ENCODE measurements around the gene GRIP2.
A peak's percentile ranks its signal among the peaks of the same experiment; 100 is the strongest.

GRIP2 gene

GRCh38 chr3:14513566-14514322 is 26.4 kb downstream of the GRIP2 start:
- Histone ChIP-seq H3K4me1 (no peaks in the 10 kb centered on the region), H3K27me3 (no peaks in the 10 kb centered on the region), H3K4me3 (ENCODE audit: low read depth, low read length) (no peak overlapping the region), H3K9me3 (no peaks in the 10 kb centered on the region), H3K36me3 (no peaks in the 10 kb centered on the region)
- TF ChIP-seq CTCF (IDR thresholded peaks at IDR 0.05; ENCODE audit: low read depth, low read length): no peak
- no peak for DNase-seq

- Histone ChIP-seq H3K4me1 (no peaks in the 10 kb centered on the region), H3K36me3 (no peaks in the 10 kb centered on the region), H3K27me3 (no peaks in the 10 kb centered on the region), H3K9me3 (no peaks in the 10 kb centered on the region), H3K4me3 (ENCODE audit: low read depth, low read length) (no peak overlapping the region)
- no peak for DNase-seq
- TF ChIP-seq CTCF (IDR thresholded peaks at IDR 0.05; ENCODE audit: low read depth, low read length): no peak
Observed at GRCh38 chr3:14512942-14513327, 27.2 kb downstream of the GRIP2 start.

GRCh38 chr3:14512281-14512941 is 27.7 kb downstream of the GRIP2 start:
- no peak overlapping the region for H3K4me3 ChIP-seq (ENCODE audit: low read depth, low read length)
- no peak for TF ChIP-seq CTCF (IDR thresholded peaks at IDR 0.05; ENCODE audit: low read depth, low read length)
- no peak for DNase-seq
- no peaks in the 10 kb centered on the region for H3K4me1 ChIP-seq
- no peaks in the 10 kb centered on the region for H3K36me3 ChIP-seq
- no peaks in the 10 kb centered on the region for H3K9me3 ChIP-seq
- no peaks in the 10 kb centered on the region for H3K27me3 ChIP-seq

DNA sequence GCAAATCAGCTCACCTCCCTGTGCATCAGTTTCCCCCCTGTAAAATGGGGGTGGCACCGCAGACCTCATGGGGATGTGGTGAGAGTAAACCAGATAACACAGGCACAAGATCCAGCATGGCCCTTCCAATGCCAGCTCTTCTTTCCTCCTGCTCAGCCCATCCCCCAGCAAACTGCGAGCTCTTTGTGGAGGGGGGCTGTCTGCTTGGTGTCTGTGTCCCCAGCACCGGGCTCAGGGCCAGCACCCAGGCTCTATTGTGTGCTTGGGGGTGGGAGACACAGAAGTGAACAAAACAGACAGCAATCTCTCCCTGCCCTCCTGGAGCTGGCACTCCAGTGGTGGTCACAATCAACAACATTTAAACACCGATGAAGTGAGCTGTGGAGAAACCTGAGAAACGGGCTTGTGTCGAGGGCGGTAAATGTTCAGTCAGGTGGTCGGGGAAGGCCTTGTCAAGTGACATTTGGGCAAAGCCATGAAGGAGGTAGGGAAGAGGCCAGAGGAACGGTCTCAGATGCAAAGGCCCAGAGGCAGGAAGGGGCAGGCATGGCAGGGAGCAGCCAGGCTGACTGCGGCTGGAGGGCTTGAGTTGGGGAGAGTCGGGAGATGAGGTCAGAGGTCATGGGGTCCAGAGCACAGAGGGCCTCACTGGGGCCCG is 28.4 kb downstream of the GRIP2 start:
- Histone ChIP-seq H3K9me3 (no peaks in the 10 kb centered on the region), H3K4me3 (ENCODE audit: low read depth, low read length) (no peak overlapping the region), H3K27me3 (no peaks in the 10 kb centered on the region), H3K4me1 (no peaks in the 10 kb centered on the region), H3K36me3 (no peaks in the 10 kb centered on the region)
- TF ChIP-seq CTCF (IDR thresholded peaks at IDR 0.05; ENCODE audit: low read depth, low read length): no peak
- peak; percentile 24 for DNase-seq

GRCh38 chr3:14510838-14511622 is 29.1 kb downstream of the GRIP2 start:
- no peaks in the 10 kb centered on the region for H3K4me1 ChIP-seq
- no peaks in the 10 kb centered on the region for H3K27me3 ChIP-seq
- no peaks in the 10 kb centered on the region for H3K9me3 ChIP-seq
- no peak for DNase-seq
- no peak overlapping the region for H3K4me3 ChIP-seq (ENCODE audit: low read depth, low read length)
- no peaks in the 10 kb centered on the region for H3K36me3 ChIP-seq
- TF ChIP-seq CTCF (IDR thresholded peaks at IDR 0.05; ENCODE audit: low read depth, low read length): no peak
